GM21367 (cell line): ENCODE data around the gene ATP8B4.
A peak's percentile ranks its signal among the peaks of the same experiment; 100 is the strongest.

Experiments
- ATAC-seq: cut with Tn5 transposase; IDR thresholded peaks from one replicate; pipeline ENCODE4 v1.9.1; 2021; ENCODE audit not compliant: unreplicated experiment

The ATP8B4 gene

DNA sequence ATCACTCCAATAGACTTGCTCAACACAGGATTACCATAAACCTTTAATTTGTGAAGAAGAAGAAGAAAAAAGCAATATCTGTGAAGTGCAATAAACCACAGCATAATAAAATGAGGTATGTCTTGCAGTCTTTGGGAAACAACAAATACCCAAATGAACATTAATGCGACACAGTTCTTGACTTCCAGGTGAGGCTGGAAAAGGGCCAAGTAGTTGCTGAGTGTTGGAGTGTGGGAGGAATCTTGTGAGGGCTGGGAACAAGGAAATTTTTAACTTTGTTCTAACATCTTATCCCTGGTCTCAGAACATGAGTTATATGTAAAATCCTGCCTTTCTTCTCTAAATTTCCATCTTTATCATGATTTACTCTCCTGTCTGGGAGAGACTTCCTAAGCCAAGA, 291.7 kb downstream of the ATP8B4 start:
- no peak for ATAC-seq

DNA sequence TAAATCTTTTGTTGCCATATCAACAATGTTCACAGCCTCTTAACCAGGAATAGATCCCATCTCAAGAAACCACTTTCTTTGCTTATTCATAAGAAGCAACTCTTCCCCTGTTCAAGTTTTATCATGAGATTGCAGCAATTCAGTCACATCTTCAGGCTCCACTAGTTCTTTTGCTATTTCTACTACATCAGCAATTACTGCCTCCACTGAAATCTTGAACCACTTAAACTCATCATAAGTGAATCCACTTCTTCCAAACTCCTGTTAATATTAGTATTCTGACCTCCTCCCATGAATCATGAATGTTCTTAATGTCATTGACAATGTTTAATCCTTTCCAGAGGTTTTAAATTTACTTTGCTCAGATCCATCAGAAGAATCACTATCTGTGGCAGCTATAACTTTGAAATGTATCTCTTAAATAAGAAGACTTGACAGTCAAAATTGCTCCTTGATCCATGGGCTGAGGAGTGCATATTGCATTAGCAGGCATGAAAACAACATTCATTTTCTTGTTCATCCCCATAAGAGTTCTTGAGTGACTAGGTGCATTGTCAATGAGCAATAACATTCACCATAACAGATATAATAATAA, 292.3 kb downstream of the ATP8B4 start:
- no peak for ATAC-seq

DNA sequence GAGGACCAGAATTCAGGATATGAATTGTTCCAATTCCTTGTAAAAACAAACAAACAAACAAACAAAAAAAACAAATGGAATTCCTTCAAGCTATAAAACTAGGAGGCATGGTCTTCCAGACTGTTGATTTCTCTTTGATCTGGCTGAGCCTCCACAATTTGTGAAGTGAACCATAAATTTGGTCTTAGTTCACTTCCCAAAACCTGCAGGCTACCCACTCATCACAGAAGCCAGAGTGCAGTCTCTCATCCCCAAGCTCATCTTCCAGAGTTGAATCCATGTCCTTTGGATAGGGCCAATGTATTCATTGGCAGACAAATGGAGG, 294.3 kb downstream of the ATP8B4 start:
- ATAC-seq: no peak

DNA sequence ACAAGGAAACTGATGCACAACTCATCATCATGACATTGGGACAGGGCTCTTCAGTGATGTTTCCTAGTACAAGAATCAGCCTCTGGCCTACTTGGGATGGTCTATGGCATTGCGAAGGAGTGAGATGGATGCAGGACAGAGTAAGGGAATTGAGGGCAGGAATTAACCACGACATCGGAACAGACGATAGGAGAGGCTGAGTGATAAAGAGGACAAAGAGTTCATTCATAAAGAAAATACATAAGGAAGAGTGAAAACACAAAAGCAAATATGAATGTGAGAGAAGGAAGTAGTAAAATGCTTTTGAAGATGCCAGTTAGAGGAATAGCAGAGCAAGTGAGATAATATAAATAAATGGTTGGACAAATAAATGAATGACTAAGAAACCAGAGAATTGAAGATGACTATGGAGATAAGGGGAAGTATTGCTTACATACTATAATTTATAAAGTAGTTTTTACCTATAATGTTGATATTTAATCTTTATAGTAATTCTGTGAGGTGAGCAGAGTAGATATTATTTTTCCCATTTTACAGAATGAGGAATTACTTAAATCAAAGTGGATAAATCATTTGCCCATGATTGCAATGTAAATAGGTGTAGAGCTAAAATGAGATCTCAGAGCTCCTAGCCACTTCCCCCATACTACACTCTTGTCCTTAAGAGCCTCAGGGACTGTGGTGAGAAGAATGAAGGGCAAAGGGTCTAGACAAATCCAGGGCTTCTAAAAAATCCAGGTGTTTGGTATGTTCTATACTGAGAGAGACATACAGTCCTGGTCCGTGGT, 294.9 kb downstream of the ATP8B4 start:
- ATAC-seq: no peak

DNA sequence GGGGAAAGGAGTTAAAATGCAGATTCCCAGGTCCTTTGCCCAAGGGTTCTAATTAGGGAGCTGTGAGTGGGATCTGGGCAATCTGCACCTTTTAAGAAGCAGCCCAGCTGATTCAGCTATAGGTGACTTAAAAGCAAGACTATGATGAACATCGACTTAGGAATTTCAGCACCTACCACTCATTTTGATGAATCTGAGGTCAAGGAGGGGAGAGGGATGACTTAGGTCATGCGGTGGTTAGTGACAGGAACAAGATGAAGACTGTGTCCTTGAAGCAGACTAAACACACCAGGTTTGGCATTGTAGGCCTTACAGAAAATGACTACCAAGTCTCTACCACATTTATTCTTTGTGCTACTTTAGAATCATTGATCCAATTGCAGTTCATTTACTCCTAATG, 301.9 kb downstream of the ATP8B4 start:
- no peak for ATAC-seq

DNA sequence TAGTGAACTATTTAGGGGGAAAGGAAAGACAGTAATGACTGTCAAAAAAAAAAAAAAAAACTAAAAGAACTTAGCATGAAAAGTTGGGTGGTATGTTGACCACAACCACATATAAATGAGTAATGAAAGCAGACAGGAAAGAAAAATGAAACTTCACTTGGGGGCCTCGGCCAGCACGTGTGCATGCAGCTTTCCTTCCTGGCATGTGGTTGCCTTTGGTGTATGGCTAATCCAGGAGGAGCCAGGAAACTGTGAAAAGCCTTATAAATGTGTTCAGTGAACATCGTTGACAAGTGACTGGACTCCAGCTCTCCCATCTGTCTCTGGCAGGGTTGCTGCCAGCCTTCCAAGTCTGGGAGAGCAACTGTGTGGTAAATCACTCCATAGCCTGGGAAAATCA, 303.1 kb downstream of the ATP8B4 start:
- ATAC-seq: peak; percentile 53

DNA sequence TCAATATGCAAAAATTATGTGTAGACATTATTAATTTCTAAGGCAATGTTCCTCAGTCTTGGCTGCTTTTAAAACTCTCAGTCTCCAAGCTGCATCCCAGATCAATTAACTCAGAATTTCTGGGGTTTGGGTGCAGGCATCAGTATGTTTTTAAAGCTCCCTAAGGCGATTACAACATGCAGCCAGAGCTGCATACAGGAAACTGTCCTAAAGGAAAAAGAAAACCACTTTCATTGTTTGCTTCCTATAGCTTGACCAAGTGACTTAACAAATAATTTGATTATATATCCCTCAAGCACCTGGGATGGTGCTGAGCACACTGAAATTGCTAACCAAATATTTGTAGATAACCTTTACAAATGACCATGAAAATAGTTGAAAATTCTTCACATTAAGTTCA, 303.5 kb downstream of the ATP8B4 start:
- ATAC-seq: no peak

DNA sequence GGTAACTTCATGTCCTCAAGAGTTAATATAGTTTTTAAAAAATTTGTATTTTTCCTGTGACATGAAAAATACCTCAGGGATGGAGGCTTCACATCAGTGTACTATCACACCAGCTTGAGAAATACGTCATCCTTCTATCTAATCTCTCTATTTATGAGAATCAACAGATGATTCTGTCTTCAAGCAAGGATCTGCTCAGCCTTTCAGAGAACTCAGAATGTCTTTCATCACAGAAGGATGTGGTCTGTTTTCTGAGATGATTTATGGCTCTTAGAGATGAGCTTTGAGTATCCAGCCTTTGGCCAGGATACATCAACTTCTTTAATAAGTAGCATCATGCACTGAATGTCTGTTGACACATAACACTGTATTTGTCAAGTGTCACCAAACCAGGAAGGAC, 304.3 kb downstream of the ATP8B4 start:
- ATAC-seq: no peak

DNA sequence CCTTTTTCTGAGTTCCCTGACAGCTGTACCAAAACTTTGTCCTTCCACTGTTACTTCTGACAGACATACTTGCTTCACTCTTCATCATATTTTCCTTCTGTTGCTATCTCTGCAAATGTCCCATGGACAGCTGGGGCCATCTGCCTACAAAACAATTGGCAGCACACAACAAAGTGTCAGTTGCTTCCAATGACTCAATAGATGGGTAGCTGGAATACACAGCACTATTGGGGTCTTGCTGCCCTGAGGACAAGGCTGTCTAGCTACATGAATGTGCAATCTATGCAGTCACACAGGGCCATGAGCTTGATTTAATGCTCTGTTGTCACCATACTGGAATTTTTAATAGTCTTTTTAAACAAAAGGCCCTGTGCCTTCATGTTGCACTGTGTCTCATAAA, 305.4 kb downstream of the ATP8B4 start:
- no peak for ATAC-seq

DNA sequence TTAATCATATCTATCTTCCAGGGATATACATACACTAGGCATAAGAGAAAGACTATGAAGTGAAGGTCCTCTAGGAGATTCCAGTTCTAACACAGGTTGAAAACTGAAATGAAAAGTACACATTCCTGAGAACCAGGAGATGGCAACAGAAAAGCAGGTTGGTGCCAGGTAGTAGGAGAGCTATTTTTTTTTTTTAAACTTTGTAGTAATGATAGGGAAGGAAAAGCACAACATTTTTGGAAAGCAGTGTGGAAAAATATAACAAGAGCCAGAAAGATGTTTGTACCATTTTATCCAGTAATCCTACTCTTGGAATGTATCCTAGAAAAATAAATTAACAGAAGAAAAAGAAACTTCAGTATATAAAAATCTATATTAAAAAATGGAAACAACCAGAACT, 308.3 kb downstream of the ATP8B4 start:
- no peak for ATAC-seq

DNA sequence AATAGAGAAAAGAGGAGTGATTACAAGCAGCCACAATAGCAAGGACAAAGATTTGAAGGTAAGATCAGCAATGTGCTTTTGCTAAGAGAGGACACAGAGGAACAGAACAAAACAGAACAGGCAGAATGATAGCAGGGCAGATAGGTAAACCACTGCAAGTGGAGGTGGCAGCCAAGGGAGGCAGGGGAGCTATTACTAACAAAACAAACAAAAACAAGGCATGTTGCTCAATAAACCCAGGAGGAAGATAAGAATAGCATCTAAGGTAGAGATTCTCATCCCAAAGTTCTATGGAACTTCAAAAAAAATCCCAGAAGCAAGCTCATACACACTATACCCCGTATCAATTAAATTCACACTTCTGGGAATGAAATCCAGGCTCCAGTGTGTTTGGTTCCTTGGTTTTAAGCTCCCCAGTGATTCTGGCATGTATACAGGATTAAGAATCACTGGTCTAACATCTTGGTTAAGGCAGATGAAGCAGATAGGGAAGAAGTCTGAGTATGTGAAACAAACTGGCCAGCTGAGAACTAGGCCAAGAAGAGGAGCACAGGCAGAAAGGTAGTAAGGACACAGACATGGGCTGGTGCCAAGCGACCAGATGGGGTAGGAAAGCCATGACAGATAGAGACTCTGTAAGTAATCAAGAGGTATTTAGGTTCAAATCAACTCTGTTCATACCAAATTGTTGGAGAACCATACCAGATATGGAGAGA, 309.0 kb downstream of the ATP8B4 start:
- ATAC-seq: no peak

DNA sequence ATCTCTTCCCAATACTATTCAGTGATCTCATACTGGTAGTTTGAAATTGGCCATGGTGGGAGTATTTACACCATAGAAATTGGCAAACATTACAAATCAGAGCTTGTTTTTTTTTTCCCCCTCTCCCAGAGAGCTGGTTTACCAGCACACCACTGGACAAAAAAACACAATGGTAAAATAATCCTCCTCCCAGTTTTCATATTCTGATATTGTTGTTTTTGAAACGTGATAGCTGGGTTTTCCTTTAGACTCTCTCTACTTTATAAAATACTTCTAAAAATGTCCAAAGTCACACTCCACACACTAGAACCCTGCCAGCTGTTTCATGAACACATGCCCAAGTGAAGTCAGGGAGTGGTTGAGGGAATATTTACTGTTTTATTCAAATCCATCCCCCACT, 310.7 kb downstream of the ATP8B4 start:
- no peak for ATAC-seq
